NCI-H1417 treated with DMSO at 0.1 percent for 48 hours (cell line): ENCODE results near the gene SET.

Experiments used
- DNase-seq: peaks from one replicate; lab custom pipeline; 2025; lab: John Stamatoyannopoulos, UW

SET gene

GRCh38 chr9:128713411-128713780 is 24.4 kb downstream of the SET start:
- DNase-seq = no peak

DNA sequence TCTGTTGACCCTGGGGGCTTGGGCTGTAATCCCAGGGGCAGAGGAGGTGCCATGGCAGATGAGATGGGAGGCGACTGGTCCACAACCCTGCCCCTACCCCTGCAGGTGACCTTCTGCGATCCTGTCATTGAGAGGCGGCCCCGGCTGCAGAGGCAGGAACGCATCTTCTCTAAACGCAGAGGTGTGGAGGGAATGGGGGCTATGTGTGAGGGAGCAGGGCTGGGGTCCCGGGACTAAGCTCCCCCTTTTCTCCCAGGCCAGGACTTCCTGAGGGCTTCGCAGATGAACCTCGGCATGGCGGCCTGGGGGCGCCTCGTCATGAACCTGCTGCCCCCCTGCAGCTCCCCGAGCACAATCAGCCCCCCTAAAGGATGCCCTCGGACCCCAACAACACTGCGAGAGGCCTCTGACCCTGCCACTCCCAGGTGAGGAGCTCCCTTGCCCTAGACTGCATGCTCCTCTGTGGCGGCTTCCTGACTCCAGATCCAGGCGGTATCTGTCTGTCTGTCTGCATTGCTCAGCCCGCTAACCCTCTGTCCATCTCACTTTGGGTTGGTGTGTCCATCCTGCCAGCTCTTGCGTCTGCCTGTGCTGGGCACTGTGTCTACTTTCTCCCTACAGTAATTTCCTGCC is 25.0 kb downstream of the SET start:
- no peak for DNase-seq

GRCh38 chr9:128714586-128715435 is 25.8 kb downstream of the SET start:
- no peak for DNase-seq

DNA sequence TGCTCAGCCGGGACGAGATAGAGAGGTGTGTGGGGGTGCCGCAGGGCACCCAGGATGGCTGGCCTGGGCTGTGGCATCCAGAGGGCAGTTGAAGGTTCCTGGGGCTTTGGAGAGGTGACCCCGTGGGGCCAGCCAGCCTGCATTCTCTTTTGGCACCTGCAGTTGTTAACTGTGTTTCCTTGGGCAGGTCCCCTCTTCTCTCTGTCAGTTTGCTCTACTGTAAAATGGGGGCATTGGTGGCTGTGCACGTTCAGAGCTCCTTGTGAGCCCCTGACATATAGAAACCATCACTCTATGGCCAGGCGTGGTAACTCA is 26.4 kb downstream of the SET start:
- DNase-seq = no peak

GRCh38 chr9:128716581-128717254 is 27.7 kb downstream of the SET start:
- DNase-seq = no peak

DNA sequence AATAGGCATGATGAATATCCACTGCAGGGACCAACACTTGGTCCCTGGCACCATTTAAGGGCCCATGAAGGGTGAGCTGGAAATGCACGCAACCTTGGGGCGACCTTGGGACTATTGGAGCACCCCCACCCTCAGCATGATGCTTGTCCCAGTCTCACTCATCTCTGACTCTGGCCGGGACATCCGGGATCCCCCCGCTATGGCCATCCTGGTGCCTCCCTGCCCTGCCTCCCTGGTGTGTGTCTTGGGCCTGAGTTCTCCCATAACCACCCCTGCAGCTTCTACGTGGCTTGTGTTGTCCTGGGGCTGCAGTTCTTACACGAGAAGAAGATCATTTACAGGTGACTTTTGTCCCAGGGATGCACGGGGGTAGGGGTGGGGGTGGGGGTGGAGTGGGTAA is 29.0 kb downstream of the SET start:
- no peak for DNase-seq

DNA sequence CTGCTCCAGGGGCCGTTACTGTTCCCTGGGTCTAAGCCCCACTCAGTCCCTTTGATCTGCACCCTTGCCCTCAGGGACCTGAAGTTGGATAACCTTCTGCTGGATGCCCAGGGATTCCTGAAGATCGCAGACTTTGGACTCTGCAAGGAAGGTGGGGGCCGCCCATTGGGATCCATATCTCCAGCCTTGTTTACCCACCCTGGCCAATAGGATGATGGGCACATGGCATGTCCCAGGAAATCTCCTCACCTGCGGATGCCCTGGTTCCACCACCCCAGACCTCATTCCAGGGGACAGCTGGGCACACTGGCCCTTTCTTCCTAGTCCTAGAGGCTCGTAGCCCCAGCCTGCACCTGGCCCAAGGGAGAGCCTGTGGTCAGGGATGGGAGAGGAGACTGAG is 29.5 kb downstream of the SET start:
- no peak for DNase-seq

DNA sequence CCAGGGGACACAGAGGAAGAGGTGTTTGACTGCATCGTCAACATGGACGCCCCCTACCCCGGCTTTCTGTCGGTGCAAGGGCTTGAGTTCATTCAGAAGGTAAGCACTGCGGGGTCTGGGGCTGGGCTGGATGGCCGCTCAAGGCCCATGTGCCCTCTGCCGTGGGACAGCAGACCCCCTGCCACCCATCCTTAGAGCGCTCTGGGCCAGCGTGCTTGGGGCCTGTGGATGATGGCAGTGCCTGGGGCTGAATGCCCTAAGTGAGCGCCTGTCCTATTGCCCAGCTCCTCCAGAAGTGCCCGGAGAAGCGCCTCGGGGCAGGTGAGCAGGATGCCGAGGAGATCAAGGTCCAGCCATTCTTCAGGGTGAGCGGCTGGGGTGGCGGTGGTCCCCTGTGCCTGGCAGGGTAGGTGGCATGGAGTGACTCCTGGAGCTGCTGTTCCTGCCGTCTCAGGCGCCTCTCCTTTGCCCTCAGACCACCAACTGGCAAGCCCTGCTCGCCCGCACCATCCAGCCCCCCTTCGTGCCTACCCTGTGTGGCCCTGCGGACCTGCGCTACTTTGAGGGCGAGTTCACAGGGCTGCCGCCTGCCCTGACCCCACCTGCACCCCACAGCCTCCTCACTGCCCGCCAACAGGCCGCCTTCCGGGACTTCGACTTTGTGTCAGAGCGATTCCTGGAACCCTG is 31.0 kb downstream of the SET start:
- DNase-seq = no peak

DNA sequence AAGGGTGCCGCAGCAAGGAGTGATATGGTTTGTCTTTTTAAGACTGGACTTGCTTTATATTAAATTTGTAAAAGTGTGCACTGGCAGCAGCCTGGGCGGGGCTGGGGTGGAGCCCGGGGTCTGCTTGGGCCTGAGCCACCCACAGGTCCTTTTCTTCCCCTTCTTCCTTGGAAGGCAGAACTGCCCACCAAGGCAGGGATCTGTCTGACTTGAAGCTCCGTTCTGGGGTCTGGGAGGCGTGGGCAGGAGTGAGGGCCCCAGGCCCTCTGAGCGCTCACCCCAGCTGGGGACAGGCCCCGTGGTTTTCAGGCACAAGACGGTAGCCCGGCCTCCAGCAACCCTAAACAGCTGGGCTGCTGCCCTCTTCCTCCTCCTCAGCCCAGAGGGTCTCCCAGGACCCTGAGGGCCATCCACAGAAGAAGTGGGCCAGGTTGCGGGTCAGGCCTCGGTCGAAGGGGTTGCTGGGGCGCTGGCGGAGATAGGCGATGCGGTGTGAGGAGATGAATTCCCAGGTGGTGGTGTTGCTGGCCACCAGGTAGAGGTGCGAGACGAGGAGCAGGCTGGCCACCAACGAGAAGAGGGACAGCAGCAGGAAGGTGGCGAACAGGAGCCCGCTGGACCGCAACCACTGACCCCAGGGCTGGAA is 31.9 kb downstream of the SET start:
- no peak for DNase-seq

GRCh38 chr9:128721487-128722010 is 32.5 kb downstream of the SET start:
- DNase-seq = no peak

GRCh38 chr9:128722380-128723351 is 33.6 kb downstream of the SET start:
- DNase-seq = no peak

- DNase-seq = no peak
These were observed 34.4 kb downstream of the SET start for GRCh38 chr9:128723352-128723865.

DNA sequence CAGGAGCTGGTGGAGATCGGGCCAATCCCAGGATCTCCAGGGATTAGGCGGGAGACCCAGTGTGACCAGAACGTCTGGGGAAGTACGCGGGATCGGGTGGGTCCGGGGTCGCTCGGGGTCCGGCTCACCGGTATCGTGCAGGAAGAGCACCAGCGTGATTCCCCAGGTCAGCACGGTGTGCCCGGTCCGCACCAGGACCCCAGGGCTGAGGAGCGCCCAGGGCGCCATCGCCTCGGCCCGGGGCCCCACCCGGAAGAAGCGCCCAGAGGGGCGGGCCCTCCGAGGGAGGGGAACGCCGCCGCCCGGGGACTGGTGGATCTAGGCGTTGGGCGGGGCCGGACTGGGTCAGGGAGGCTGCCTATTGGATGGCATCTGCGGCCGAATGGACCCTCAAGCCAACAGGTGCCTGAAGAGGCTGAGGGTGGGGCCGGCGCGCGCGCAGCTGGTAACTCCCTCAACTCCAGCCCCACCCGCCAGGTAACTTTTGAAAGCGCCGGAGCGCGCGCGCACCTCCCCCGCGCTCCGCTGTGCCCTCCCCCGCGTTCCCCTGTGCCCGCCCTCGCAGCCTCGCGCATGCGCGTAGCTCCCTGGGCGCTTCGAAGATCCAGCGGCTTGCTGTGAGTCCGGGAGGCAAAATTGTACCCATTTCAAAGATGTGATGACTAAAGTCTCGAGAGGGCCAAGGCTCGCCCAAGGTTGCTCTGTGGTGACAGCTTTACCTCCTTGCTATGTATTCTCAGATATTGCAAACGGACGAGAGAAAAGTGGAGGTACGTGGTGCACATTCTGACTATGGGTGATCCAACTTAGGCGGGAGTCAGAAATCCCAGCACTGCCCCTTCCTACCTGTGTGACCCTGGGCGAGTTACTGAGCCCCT is 35.1 kb downstream of the SET start, which contains the start of gene ZDHHC12:
Gene ZDHHC12 (minus strand): TSS at position 262 of the 878 bp plus-strand sequence. CDS start 34 bp downstream, at position 228.
- DNase-seq = peak; percentile 97

DNA sequence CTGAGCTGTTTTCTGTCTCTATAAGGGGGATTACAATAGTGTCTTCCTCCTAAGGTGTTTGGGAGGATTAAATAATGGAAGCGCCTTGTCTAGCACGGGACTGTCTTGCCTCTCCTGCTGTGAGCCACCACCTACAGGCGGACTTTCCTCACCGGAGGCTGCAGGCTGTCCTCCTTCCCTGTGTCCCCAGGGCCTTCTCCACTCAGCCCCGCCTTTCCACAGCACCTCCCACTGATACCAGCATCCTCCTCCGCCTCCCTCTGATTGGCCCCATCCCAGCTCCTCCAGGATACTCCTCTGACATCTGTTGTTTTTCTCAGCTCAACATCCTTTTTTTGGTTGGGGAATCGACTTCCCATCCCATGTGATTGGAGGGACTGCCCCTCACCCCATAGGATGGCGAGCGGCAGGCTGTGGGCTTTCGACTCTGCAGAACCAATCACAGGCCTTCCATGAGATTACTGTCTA is 35.8 kb downstream of the SET start:
- no peak for DNase-seq

GRCh38 chr9:128727640-128728248 is 38.7 kb downstream of the SET start:
- DNase-seq = no peak

GRCh38 chr9:128728298-128728697 is 39.3 kb downstream of the SET start:
- DNase-seq = no peak

GRCh38 chr9:128729302-128729701 is 40.3 kb downstream of the SET start:
- peak; percentile 4 for DNase-seq

DNA sequence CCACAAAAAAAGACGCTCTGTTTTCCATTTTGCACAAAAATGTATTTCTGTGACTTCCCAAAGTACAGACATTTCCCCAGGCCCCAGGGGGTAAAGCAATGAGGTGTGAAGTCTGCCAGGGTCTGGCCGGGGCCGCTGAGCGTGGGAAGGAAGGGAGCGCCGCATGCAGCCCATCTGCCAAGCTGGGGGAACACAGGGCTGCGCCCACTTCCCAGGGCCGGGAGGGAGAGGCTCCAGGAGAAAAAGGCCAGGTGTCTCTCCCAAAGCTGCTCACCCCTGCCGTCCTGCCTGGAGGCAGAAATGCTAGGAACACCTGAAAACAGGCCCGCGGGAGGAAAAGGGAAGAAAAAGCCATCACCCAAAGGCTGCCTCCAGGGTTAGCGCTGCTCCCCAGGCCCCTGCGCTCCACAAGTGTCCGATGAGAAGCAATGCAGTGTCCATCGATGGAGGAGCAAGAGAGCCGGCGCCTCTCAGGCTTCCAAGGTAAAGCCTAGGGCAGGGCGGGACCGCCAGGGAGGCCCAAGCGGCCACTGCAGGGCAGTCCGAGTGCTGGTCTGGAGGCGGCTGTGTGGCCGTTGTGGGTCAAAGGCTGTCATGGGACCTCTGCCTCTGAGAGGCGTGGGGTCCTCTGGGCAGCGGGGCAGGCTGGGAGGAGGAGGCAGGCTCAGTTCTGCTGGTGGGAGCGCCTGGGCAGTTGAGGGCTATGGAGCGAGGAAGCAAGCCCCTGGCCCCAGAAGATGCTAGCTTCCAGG is 40.9 kb downstream of the SET start:
- DNase-seq = no peak
